Stimulated activated CD8-positive, alpha-beta memory T cell treated with anti-CD3 and anti-CD28 coated beads, Interleukin-12 subunit alpha, Interleukin-12 subunit beta, amount 100 ng/mL, for 1 hour (primary cell): ENCODE results near the gene VPS9D1.
A peak's percentile ranks its signal among the peaks of the same experiment; 100 is the strongest.

Experiments
- DNase-seq: peaks from one replicate; pipeline ENCODE4 v3.0.0-alpha.2; 2020; ENCODE audit warnings: low read depth

VPS9D1 gene

GRCh38 chr16:89732918-89733242, 12.2 kb upstream of the VPS9D1 start:
- DNase-seq = no peak

DNA sequence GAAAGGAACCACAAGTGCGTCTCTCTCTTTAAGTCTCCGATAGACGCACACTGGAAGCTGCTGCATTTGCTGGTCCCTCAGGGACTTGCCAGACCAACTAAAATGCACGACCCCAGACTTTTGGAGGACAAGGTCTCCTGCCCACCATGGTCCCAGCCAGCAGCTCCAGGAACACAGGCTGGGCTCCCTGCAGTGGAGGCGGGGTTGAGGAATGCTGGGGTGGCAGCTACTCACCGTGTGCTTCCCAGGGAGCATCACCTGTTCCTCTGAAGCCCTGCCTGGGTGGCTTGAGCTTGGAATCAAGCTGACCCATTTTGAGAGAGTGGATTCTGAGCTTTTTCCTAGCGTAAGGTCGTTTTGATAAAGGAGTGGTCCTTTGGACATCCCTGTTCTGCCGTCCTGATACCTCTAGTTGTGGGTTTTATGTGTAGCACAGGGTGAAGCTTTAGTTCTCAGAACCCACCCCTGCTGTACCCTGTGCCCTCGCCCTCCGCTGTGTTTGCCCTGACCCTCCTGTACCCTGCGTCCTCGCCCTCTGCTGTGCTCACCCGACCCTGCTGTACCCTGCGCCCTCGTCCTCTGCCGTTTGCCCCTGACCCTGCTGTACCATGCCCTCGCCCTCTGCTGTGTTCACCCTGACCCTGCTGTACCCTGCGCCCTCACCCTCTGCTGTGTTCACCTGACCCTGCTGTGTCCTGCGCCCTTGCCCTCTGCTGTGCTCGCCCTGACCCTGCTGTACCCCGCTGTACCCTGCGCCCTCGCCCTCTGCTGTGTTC, 11.6 kb upstream of the VPS9D1 start:
- DNase-seq = no peak

DNA sequence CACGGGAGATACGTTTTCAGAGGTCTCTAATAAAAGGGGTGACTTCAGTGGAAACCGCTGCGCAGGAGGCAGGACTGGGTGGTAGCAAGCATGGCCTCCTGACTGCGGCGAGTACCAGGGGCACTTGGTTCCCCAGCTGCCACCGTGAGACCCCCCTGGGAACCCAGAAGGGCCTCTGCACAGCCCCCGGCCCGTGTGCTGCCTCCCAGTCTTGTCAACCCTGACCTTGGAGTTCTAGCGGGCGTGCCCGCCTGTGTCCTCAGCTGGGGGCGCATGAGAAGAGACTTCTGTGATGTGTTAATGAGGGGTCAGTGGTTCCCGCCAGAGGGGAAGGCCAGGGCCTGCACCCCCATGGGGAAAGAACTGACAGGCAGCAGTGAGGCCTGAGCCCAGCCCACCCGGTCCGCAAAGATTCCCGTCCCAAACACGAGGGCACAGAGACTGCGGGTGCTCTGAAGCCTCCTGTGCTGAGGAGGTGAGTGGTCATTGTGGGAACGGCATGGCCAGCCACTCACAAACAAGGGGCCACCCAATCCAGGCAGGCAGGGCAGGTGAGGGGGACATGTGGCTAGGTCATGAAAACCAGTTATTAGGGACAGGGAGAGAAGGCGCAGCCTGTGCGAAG, 10.0 kb upstream of the VPS9D1 start:
- no peak for DNase-seq

DNA sequence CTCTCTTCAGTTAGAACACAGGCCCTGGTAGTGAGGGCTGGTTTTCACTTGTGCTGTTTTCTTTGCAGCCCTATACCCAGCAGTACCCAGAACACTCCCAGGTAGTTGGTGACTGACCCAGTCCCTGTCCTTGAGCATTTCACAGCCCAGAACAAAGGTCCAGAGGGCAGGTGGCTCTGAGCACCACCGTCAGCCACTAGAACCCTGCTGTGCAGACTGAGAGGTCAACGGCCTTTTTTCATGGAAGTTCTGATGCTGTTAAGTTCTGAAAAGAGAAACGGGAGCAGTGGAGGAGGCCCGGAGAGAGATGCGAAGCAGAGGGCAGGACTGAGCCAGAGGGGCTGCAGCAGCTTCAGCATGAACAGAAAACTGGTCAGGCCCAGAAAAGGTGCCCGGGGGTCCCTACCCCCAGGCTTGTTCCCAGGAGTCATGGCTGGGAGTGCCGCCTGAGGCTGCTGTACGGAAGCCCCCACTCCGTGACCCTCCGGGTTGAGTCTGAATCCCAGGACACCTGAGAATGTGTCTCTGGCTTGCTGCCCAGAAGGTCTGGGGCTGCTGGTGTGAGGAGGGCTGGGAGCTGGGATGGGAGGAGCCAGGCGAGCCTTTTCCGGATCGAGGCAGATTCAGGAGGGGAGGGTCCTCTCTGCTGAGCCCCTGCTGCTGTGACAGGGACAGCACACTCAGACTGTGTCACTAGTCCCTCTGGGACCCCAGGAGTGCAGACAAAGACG, 9.3 kb upstream of the VPS9D1 start:
- no peak for DNase-seq

DNA sequence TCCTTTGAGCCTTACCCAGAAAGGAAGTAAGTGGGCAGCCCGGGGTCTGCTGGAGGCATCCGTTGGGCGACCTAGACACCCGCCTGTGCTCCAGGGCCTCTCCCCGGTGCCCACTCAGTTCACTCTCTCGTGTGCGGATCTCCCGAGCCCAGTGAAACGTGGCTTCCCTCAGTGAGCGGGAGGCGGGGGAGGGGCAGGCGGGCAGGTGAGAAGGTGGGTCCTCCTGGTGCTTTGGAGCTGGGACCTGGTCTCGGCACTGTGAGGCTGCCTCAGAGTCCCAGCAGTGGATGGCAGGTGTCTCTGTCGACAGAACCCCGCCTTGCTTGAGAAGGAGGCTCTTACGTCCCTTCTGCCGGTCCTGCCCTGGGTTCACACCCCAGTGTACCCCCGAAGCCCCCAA, 8.6 kb upstream of the VPS9D1 start:
- DNase-seq = no peak

DNA sequence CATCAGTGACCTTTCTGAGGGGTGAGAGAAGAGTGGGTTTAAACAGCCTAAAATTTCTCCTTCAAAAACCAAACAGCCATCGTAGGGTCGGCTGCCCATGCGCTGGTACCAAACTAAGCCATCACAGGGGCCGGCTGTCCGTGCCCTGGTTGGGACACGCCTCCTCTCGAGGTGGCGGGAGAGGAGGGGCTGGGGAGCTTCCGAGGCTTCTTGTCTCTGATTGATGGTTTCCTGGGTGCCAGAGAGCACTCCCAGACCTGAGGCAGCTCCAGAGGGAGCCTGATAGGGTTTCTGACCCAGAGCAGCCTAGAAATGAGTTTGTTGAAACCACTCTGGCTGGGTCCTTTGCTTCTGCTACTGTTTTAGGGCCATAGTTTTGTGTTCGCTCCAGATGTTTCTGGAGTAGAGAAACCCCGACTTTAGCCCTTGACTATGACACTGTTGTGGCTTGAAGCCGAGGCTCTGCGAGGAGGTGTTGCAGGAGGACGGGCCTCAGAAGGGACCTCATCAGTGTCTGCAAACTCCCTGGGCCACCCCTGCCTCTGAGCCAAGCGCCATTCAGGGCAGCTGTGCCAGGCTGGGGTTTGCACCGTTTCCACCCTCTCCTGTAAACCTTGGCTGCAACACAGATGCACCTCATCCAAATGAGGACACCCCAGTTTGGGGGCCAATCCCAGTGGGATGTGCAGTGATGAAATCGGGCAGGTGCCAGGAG, 6.9 kb upstream of the VPS9D1 start:
- DNase-seq = no peak

DNA sequence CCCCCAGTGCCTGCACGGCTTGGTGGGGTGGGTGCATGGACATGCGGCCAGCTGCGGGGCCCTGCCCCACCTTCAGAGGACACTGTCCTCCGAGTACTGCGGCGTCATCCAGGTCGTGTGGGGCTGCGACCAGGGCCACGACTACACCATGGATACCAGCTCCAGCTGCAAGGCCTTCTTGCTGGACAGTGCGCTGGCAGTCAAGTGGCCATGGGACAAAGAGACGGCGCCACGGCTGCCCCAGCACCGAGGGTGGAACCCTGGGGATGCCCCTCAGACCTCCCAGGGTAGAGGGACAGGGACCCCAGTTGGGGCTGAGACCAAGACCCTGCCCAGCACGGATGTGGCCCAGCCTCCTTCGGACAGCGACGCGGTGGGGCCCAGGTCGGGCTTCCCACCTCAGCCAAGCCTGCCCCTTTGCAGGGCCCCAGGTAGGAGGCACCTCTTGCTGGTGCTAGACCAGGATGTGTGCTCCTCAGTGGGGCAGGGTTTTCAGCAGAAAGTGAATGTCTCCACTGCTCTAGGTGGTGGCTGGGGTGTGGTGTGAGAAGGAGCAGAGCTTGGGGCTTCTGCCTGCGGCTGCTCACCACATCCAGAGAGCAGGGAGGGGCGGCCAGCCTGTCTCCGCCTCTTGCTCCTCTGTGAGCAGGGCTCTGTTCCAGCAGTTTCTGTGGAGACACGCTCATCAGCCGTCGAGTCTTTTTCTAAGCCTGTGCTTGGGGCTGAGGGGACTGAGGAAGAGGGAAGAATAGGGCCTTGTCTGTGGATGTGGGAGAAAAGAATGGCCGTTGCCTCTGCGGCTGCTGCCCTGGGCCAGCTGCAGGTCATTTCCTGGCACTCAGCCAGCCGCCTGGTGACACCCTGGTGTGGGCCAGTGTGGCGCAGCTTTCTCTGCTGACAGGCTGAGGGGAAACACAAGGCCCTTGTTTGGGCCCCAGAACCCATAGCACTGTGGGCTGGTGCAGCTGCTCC, 2.9 kb upstream of the VPS9D1 start:
- peak; percentile 70 for DNase-seq

DNA sequence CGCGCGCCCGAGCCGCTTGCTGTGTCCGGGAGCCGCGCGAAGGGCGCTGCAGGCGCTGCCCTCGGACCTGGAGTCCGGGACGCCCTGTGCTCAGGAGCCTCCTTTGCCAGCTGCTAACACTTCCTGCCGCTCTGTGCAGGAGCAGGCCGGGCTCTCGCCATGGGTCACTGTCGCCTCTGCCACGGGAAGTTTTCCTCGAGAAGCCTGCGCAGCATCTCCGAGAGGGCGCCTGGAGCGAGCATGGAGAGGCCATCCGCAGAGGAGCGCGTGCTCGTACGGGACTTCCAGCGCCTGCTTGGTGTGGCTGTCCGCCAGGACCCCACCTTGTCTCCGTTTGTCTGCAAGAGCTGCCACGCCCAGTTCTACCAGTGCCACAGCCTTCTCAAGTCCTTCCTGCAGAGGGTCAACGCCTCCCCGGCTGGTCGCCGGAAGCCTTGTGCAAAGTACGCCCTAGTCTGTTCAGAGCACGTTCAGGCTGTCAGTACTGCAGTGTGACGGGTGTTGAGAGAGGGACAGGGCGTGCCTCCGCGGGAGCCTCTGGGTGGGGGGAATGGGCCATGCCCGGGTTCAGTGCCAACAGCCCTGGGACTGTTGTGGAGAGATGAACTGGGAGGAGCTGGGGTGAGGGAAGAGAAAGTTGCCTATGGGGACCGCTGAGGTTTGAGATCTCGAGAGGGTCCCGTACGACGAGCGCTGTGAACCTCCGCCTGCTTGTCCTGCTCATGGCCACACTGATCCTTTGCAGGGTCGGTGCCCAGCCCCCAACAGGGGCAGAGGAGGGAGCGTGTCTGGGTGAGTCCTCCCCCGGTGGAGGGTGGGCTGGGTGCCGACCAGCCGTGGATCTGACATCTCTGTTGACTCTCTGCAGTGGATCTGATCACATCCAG, 1.9 kb upstream of the VPS9D1 start:
- DNase-seq = peak; percentile 43

DNA sequence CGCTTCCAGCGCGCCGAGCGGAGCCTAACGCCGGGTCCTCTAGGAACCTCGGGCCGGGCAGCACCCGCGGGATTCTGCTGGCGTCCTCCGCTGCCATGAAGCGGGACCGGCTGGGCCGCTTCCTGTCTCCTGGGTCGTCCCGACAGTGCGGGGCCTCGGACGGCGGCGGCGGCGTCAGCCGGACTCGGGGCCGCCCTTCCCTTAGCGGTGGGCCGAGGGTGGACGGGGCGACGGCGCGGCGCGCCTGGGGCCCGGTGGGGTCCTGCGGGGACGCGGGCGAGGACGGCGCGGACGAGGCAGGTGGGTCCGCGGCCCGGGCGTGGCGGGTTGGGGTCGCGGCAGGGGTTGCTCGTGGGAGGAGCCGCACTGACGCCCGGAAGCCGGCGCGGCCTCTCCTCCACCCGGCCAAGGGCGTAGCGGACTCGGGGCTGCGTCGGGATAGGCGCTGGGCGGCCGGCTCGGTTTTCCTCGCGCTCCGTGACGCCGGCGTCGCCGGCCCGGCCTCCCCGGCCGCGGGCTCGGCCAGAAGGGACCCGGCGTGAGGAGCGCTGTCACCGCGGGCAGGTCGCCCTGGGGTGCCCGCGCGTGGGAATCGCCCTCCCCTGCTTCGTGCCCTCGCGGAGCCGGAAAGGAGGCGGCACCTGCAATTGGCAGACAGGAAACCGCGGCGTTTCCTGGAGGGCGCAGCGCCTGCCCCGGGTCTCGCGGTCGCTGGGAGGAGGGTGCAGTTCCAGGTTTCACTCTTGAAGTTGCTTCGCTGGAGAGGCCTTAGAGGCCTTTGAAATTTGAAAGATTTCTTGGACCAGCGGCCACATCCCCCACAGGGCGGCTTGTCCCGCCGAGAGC, 1.1 kb upstream of the VPS9D1 start:
- DNase-seq = peak; percentile 79

GRCh38 chr16:89720551-89720812, 216 bp downstream of the VPS9D1 start:
- no peak for DNase-seq

DNA sequence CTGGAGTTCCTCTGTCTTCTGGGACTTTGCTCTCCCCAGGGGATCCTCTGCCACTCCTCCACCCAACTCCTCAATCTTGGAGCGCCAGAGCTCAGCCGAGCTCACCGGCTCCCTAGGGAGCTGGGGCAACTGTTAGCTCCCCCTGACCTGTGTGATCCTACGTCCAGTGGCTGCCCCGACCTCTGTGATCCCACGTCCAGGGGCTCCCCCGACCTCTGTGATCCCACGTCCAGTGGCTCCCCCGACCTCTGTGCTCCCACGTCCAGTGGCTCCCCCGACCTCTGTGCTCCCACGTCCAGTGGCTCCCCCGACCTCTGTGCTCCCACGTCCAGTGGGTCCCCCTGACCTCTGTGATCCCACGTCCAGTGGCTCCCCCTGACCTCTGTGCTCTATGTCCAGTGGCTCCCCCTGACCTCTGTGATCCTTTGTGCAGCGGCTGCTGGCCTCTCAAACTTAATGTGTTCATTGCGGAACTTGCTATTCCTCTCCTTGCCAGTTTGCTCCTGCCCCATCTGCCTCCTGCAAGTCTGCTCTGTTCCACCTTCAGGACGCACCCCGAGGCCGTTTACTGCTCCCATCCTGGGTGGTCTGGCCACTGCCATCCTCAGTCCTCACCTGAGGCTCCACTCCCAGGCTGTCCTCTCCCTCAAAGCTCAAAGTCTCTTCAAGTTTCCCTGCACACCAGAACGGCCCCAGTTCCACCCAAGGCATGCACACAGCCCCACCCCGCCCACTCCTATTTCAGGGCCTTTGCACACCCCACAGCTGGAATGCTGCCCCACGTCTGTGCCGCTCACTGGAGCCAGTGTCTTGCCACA, 2.8 kb downstream of the VPS9D1 start:
- DNase-seq = no peak

DNA sequence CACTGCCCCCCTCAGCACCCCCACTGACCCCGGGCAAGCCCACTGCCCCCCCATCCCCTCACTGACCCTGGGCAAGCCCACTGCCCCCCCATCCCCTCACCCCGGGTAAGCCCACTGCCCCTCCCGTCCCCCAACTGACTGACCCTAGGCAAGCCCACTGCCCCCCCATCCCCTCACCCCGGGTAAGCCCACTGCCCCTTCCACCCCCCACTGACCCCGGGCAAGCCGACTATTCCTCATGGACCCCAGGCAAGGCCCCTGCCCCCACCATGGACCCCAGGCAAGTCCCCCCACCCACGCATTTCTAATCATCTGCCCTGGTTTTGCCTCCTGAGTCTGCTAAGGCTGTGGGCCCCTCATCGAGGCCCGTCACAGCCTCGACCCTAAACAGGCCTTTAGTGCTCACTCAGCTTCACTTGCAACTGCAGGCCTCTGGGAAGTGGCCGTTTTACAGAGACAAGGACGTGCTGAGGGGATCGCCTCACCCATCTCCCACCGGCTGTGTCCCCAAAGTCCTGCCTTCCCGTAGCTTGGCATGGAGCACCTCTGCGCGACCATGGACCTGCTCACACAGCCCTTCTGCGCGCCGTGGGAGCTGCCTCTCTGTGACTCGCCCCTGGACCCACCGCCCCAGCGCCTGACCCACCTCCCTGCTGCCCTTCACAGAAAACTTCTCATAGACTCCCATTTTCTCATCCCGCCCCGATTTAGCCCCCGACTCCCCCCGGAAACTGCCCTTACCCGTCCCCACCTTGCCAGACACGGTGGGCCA, 3.6 kb downstream of the VPS9D1 start:
- no peak for DNase-seq

GRCh38 chr16:89716493-89716892, 4.2 kb downstream of the VPS9D1 start:
- DNase-seq = no peak

- DNase-seq = no peak
These were observed 8.4 kb downstream of the VPS9D1 start for GRCh38 chr16:89712274-89712781.

DNA sequence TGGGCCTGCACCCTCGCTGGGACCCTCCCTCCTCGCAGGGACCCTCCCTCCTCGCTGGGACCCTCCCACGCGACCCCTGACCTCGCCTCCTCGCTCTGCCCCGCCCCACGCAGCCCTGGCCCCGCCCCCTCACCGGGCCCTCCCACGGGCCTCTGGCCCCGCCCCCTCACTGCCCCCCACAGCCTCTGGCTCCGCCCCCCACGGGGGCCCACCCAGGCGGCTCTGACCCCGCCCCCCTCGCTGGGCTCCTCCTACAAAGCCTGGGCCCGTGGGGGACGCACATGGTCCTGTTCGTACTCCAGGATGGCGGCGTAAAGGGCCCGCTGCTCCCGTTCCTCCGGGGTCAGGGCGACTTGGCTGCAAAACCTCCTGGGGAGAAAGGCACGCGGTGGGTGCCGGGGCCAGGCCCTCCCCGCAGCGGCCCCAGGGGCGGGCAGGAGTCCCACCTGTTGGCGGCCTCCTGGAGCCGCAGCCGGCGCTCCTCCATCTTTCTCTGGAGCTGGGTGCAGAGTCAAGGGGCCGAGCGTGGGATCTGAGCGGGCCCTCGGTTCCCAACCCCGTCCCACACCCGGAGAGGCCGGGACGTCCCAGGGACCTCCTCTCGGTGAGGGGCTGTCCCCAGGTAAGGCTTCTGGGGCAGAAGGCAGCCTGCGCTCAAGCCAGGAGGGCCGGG, 9.0 kb downstream of the VPS9D1 start:
- DNase-seq = no peak

- no peak for DNase-seq
These were observed 9.8 kb downstream of the VPS9D1 start for GRCh38 chr16:89710709-89711564.
